Spleen (tissue), 7 donors: ENCODE measurements around the gene PACSIN1.

ENCODE experiments used
- POLR2A ChIP-seq, 3 donors: fragments of 450-650 bp; IDR thresholded peaks; one replicate each; pipeline ENCODE4 v1.5.1; 2017; ENCODE audit warnings: antibody characterized with exemption in 3 of 3, mild to moderate bottlenecking in 1 of 3
- POLR2AphosphoS5 ChIP-seq, 3 donors: sonication (generic); formaldehyde crosslinking; IDR thresholded peaks; one replicate each; pipeline ENCODE4 v1.5.1; 2017; ENCODE audit warnings: antibody characterized with exemption in 3 of 3
- TF ChIP-seq, protein P1 (sequence below), 11 experiments: fragments of 200-600 bp in 7 of 11; fragments of 450-650 bp in 4 of 11; sonication (generic) in 4 of 11; IDR thresholded peaks in 8 of 11; conservative IDR thresholded peaks in 3 of 11; 1 replicate in 7 of 11; 2 replicates in 4 of 11; pipeline versions ENCODE4 v1.4.0 to v1.8.0; 2016 to 2021; ENCODE audit warnings: antibody characterized with exemption in 11 of 11, inconsistent platforms in 4 of 11, mild to moderate bottlenecking in 1 of 11
- donor health status: DM: no; HTN: no; CAD: no; lungs with moderate emphysema.
- donor health status: DM: no; HTN: no; CAD: no.
- donor health status: DM: no; HTN: no; CAD: no.

DNA sequence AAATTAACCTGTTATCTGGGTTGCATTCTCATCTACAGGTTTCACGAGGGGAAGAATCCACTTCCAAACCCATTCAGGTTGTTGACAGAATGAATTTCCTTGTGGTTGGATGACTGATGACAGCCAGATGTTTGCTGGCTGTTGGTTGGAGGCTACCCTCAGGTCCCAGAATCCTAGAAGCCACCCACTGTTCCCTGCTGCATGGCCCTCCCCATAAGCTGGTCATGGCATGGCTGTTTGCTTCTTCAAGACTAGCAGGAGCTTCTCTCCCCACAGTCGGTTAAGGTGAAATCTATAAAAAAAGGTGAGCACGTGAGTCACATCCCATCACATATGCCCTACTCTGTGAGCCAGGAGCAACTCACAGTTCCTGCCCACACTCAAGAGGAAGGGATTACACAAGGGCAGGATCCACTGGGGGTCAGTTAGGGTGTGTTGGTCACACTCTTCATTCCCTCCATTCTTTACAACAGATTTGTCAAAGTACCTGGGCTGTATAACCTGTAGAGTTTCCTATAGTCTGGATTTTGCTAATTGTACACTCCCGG, 20.5 kb upstream of the PACSIN1 start:
- TF ChIP-seq, protein P1, sequence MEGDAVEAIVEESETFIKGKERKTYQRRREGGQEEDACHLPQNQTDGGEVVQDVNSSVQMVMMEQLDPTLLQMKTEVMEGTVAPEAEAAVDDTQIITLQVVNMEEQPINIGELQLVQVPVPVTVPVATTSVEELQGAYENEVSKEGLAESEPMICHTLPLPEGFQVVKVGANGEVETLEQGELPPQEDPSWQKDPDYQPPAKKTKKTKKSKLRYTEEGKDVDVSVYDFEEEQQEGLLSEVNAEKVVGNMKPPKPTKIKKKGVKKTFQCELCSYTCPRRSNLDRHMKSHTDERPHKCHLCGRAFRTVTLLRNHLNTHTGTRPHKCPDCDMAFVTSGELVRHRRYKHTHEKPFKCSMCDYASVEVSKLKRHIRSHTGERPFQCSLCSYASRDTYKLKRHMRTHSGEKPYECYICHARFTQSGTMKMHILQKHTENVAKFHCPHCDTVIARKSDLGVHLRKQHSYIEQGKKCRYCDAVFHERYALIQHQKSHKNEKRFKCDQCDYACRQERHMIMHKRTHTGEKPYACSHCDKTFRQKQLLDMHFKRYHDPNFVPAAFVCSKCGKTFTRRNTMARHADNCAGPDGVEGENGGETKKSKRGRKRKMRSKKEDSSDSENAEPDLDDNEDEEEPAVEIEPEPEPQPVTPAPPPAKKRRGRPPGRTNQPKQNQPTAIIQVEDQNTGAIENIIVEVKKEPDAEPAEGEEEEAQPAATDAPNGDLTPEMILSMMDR (IDR thresholded peaks at IDR 0.05 in 8 of 11, conservative IDR thresholded peaks at IDR 0.05 in 3 of 11): no peak
- TF ChIP-seq POLR2A (IDR thresholded peaks at IDR 0.05) (no peak), POLR2AphosphoS5 (IDR thresholded peaks at IDR 0.05) (no peak)
